ENCODE data around the gene PDCD1. TPM values are rescaled to one million over a fixed set of nuclear protein-coding genes. Genes with fewer than 3 reads are reported as not detected.

The PDCD1 gene
- total RNA-seq, 2 donors from 2014 or later: 0.21 to 0.35 TPM

DNA sequence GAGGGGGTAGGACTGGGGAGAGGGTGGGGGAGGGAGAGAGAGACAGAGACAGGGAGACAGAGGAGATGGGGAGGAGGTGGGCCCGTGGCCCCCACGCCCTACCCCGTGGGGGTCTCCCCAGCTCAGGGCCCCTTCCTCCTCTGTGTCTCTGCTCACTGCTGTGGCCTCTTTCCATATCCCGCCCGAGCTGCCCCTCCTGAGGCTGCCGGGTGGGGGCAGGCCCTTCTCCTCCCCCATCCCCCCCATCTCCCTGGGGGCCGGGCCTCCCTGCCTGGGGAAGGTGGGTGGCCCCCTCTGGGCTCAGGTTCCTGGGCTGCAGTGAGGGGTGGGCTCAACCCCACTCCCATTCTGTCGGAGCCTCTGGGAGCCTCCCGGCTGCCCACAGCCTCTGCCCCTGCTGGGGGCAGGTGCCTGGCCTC is 332 bp upstream of the PDCD1 start:
- no peak overlapping the region for H3K27ac ChIP-seq
- H3K36me3 ChIP-seq: no peaks in the 10 kb centered on the region
- intact Hi-C loops (cut with DNase I): no loop called here
- peaks cover 6% of the 10 kb centered on the region for H3K27me3 ChIP-seq
- no peaks in the 10 kb centered on the region for H3K9me3 ChIP-seq
- TF ChIP-seq, protein P1, sequence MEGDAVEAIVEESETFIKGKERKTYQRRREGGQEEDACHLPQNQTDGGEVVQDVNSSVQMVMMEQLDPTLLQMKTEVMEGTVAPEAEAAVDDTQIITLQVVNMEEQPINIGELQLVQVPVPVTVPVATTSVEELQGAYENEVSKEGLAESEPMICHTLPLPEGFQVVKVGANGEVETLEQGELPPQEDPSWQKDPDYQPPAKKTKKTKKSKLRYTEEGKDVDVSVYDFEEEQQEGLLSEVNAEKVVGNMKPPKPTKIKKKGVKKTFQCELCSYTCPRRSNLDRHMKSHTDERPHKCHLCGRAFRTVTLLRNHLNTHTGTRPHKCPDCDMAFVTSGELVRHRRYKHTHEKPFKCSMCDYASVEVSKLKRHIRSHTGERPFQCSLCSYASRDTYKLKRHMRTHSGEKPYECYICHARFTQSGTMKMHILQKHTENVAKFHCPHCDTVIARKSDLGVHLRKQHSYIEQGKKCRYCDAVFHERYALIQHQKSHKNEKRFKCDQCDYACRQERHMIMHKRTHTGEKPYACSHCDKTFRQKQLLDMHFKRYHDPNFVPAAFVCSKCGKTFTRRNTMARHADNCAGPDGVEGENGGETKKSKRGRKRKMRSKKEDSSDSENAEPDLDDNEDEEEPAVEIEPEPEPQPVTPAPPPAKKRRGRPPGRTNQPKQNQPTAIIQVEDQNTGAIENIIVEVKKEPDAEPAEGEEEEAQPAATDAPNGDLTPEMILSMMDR (IDR thresholded peaks at IDR 0.05): no peak
- no peak for DNase-seq
- peak overlapping the region in 1 of 2 donors; percentile 47 for H3K9ac ChIP-seq (ENCODE audit: low read depth in 2 of 2, low read length in 2 of 2)
- H3K4me1 ChIP-seq: peaks cover 3% of the 10 kb centered on the region
- peak overlapping the region; percentile 2 for H3K4me3 ChIP-seq

DNA sequence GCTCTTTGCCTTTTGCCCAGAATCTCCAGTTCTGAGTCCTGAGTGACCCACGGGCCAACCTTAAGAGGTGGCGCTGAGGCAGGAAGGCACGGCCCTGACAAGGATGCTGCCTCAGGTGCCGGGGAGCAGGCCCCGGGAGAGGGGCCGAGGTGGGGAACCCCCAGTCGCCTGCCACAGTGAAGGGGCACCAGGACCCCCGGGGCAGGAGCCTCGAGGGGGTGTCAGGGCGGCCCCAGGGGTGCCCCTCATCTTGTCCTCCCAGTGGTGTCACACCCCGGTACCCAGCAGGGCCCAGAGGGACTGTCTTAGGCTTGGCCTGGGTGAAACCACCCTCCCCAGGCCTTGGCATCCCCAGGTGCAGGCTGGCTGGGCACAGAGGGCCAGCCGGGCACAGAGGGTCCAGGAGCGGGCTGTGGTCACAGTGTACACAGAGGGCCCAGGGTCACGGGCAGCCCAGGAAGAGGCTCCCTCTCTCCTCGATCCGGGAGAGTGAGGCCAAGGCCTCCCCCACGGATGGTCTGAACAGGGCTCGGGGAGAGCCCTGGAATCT is 1.0 kb downstream of the PDCD1 start:
- Histone ChIP-seq H3K27me3 (peaks cover under 1% of the 10 kb centered on the region), H3K36me3 (no peaks in the 10 kb centered on the region), H3K27ac (no peak overlapping the region), H3K9me3 (no peaks in the 10 kb centered on the region), H3K4me3 (no peak overlapping the region), H3K4me1 (peaks cover 3% of the 10 kb centered on the region), H3K9ac (ENCODE audit: low read depth in 2 of 2, low read length in 2 of 2) (no peak overlapping the region)
- DNase-seq: no peak
- intact Hi-C loops (cut with DNase I): no loop called here
- TF ChIP-seq, protein P1 (IDR thresholded peaks at IDR 0.05): no peak

DNA sequence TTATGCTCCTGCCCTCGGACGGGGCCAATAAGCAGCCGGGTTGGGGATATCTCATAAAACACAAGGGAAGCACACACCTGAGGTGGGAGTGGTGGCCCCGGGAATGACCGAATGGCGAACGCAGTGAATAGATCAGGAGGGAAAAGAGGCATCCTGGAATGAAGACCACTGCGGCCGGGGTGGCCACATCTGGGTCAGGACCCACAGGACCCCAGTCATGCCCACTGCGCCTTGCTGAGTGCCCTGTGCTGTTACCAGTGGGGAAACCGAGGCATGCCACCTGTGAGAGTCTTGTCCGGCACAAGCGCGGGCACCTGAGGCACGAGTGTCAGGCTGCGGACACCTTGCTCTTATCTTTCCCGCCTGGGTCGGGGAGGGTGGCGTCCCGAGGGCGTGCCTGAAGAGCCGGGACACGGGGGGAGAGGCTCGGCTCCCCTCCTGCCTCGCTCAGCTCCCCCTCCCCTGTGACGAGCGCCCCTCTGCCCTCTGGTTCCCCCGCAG is 1.6 kb downstream of the PDCD1 start:
- TF ChIP-seq, protein P1 (IDR thresholded peaks at IDR 0.05): no peak

DNA sequence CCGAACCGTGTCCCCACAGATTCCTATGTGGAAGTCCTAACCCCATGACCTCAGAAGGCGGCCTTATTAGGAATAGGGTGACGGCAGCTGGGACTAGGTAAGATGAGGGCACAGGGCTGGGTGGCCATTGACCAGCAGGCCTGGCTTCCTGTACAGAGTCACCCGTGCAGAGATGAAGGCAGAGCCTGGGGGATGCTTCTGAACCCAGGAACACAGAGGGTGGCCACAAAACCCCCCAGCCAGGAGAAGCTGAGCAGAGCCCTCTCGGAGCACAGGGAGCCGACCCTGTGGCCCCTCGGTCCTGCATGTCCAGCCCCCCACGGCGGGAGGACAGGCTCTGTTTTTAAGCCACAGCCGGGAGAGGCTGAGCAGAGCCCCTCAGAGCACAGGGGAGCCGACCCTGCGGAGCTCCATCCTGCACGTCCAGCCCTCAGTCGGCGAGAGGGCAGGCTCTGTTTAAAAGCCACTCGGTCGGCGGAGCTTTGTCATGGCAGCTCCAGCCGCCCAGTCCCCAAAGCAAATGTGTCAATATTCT is 2.7 kb downstream of the PDCD1 start:
- intact Hi-C loops (cut with DNase I): no loop called here
- TF ChIP-seq, protein P1 (IDR thresholded peaks at IDR 0.05): no peak
- no peak overlapping the region for H3K9ac ChIP-seq (ENCODE audit: low read depth in 2 of 2, low read length in 2 of 2)
- no peaks in the 10 kb centered on the region for H3K27me3 ChIP-seq
- H3K4me1 ChIP-seq: peaks cover 3% of the 10 kb centered on the region
- DNase-seq: no peak
- H3K36me3 ChIP-seq: no peaks in the 10 kb centered on the region
- H3K27ac ChIP-seq: no peak overlapping the region
- no peak overlapping the region for H3K4me3 ChIP-seq
- no peaks in the 10 kb centered on the region for H3K9me3 ChIP-seq

More for the DNA sequence above, 1.6 kb downstream of the PDCD1 start:
- Histone ChIP-seq H3K27me3 (no peaks in the 10 kb centered on the region), H3K4me1 (peaks cover 3% of the 10 kb centered on the region), H3K27ac (no peak overlapping the region), H3K9me3 (no peaks in the 10 kb centered on the region), H3K4me3 (no peak overlapping the region), H3K9ac (ENCODE audit: low read depth in 2 of 2, low read length in 2 of 2) (no peak overlapping the region), H3K36me3 (no peaks in the 10 kb centered on the region)
- intact Hi-C loops (cut with DNase I): no loop called here
- DNase-seq: no peak

DNA sequence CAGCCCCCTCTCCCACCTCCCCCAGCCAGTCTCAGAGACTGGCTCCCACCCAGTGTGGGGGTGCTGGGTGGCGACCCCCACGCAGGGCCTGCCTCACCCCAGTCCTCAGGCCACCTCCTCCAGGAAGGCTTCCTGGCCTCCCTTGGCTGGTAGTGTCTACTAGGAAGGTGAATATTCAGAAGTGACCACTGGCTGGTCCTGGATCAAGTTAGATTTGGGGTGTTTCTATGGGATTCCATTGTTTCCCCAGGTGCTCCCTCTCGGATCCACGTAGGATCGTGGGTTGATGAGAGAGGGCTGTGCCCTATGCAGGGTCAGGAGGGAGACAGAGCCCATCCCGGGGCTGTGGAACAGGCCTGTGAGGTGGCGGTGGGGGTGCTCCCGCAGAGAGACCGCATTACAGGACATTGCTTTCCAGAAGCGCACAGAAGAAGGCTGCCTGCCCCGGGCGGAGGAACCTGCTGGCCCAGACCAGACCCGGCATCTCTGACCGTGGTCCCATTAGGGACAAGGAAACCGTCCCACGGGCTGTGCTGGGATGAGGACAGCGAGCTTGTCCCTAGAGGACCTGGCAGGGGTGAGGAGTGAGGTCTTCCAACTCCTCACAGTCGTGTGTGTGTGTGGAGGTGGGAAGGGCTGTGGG is 3.3 kb downstream of the PDCD1 start:
- intact Hi-C loops (cut with DNase I): no loop called here
- Histone ChIP-seq H3K36me3 (no peaks in the 10 kb centered on the region), H3K4me3 (no peak overlapping the region), H3K9ac (ENCODE audit: low read depth in 2 of 2, low read length in 2 of 2) (no peak overlapping the region), H3K9me3 (no peaks in the 10 kb centered on the region), H3K27ac (no peak overlapping the region), H3K27me3 (no peaks in the 10 kb centered on the region), H3K4me1 (peaks cover 3% of the 10 kb centered on the region)
- no peak for DNase-seq
- TF ChIP-seq, protein P1 (IDR thresholded peaks at IDR 0.05): no peak
